DMS79 (cell line): ENCODE measurements around the gene TMEM11.
"Not testable (repeated sequence)": the region's sequence is repeated elsewhere in the genome, so short reads cannot be mapped to it uniquely, and the experiment has no call there.

Experiments
- DNase-seq: peaks from one replicate; lab custom pipeline; 2025; lab: John Stamatoyannopoulos, UW

The TMEM11 gene

GRCh38 chr17:21242026-21242697 lies 28.2 kb upstream of the TMEM11 start:
- DNase-seq: no peak

DNA sequence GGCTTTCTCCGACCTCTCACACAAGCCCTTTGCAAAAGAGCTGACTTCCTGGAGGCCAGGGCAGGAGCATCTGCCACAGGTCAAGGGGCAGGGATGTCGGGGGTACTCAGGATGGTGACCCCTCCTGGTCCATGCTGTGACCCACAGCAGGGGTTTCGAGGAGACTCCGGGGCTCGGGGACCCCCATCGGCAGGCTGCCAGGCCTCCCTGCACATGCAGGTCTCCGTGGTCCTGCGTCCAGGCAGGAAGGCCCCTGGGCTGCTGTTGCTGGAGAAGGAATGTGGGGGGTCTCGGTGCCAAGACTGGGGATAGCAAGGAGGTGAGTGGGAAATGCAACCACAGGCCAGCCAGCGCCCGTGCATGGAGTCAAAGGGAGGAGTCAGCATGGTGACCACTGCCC lies 27.6 kb upstream of the TMEM11 start:
- no peak for DNase-seq

GRCh38 chr17:21240369-21241055 lies 26.6 kb upstream of the TMEM11 start:
- no peak for DNase-seq

DNA sequence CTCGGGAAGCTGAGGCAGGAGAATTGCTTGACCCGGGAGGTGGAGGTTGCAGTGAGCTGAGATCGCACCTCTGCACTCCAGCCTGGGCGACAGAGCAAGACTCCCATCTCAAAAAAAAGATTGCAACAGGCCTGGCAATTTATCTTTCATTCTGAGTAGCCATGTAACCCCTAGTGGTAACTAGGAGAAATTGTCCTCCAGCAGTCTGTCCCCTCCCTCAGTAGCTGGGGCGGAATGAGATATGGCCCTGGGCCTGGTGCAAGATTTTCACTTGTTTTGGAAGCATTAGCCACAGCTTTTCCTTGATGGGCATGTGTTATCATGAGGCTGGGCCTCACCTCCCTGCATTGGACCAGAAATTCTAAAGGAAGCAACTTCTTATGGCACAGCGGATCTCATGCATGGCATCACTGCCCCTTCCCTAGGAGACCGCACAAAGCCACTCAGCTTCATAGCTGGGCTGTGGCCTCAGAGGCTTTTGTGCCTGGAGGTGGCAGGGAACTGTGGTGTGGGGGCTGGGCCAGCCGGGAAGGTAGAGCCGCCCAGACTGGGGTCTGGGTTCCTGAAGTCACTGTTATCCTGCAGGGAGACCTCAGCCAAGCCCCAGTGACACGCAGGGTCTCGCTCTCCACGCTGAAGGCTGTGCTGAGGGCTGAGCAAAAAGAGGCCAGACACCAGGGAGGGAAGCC lies 25.9 kb upstream of the TMEM11 start:
- no peak for DNase-seq

DNA sequence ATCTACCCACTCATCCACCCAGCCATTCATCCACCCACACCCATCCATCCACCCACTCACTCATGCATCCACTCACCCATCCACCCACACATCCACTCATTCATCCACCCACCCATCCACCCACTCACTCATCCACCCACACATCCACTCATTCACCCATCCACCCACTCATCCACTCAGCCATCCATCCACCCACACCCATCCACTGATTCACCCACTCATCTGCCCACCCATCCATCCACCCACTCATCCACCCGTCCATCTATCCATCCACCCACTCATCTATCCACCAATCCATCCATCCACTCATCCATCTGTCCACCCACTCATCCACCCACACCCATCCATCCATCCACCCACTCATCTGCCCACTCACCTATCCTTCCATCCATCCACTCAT lies 22.0 kb upstream of the TMEM11 start:
- no peak for DNase-seq

DNA sequence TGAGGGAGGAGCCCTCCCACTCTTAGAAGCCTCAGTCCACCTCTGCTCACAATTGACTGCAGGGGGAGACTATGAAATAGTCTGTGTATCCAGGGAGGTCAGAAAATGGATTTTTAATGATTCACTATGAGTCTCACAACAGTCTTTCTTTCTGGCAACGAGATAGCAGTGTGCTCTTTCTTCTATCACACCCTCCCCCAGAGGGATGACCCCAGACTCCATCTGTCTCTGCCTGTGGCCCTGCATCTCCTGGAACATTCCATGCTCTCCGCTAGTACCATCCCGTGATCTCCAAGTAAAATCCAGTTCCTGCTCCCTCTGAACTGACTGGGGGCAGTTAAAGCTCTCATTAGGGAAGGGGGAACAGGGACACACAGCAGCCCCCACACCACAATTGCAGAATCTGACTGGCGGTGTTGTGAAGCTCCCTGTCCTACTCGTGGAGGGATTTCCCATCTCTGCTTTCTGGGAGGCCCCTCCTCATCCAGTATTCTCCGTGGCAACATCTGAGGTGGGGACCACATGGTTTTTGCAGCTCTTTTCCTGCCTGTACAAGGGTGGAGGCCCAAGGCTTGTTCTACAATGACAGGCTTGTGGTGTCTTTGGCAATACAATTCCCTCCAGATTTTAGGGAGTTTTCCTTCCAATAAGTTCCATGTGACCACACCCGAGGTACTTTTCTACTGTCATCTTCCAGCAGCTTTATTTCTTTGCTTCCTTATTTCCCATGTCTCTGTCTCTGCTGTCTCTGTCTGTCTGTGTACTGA lies 19.8 kb upstream of the TMEM11 start:
- DNase-seq: no peak

- DNase-seq: no peak
These were observed 18.2 kb upstream of the TMEM11 start for GRCh38 chr17:21232033-21232749.

- no peak for DNase-seq
These were observed 17.6 kb upstream of the TMEM11 start for GRCh38 chr17:21231533-21231932.

GRCh38 chr17:21228845-21229244 lies 14.9 kb upstream of the TMEM11 start:
- no peak for DNase-seq

- no peak for DNase-seq
These were observed 14.2 kb upstream of the TMEM11 start for GRCh38 chr17:21228111-21228510.

DNA sequence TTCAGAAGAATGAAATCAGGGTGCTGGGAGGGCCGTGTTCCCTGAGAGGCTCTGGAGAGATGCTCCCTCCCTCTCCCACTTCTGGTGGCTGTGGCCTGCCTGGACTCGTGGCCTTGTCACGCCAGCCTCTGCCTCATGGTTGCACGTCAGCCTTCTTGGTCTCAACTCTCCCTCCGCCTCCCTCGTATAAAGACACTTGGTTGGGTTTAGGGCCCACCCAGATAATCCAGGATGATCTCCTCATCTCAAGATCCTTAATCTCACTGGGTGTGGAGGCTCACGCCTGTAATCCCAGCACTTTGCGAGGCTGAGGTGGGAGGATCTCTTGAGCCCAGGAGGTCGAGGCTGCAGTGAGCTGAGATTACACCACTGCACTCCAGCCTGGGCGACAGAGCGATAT lies 13.3 kb upstream of the TMEM11 start:
- DNase-seq: not testable (repeated sequence)

- no peak for DNase-seq
These were observed 9.1 kb upstream of the TMEM11 start for GRCh38 chr17:21223086-21223485.

DNA sequence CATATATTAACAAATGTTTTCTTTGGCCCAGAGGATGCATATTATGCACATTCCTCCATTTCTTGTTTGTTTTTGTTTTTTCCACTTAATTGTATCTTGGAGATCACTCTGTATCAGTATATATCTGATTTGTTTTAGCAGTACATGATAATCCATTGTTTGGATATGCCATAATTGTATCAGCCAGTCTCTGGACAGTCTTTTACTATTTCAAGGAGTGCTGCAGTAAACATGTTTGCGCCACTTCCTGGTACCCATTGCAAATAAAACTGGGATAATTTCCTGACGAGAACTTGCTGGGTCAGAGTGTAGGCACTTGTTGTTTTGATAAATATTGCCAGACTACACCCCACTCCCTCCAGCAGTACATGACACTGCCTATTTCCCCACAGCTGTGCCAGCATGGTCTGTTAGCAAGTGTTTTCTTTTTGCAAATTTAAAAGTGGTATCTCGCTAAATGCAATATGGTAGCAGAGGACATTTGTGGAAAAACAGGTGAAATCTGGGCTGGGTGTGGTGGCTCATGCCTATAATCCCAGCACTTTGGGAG lies 4.9 kb upstream of the TMEM11 start:
- no peak for DNase-seq

- DNase-seq: no peak
These were observed 4.1 kb upstream of the TMEM11 start for GRCh38 chr17:21218101-21218500.

DNA sequence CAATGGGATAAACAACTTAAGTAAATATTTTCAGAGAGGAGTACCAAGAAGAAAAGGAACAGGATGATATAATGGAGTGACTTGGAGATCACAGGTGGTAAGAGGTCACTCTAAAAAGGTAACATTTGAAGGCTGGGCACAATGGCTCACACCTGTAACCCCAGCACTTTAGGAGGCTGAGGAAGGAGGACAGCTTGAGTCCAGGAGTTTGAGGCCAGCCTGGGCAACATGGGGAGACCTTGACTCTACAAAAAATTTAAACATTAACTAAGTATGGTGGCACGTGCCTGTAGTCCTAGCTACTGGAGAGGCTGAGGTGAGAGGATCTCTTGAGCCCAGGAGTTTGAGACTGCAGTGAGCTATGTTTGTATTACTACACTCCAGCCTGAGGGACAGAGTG lies 3.4 kb upstream of the TMEM11 start:
- DNase-seq: no peak

- DNase-seq: no peak
These were observed 2.0 kb upstream of the TMEM11 start for GRCh38 chr17:21215935-21216334.

- DNase-seq: no peak
These were observed 998 bp upstream of the TMEM11 start for GRCh38 chr17:21214777-21215541.

GRCh38 chr17:21213638-21214014 lies 335 bp downstream of the TMEM11 start:
- DNase-seq: no peak

- no peak for DNase-seq
These were observed 929 bp downstream of the TMEM11 start for GRCh38 chr17:21212826-21213637.
